ENCODE data around the gene KCNJ2. TPM values are rescaled to one million over a fixed set of nuclear protein-coding genes. Genes with fewer than 3 reads are reported as not detected.

KCNJ2 gene
- total RNA-seq, 1 experiment from 2014 or later, result 1.6 TPM

GRCh38 chr17:70123193-70123592 lies 46.1 kb upstream of the KCNJ2 start:
- Mint-ChIP-seq H3K9me3 (peaks cover 39% of the 10 kb centered on the region), H3K27me3 (ENCODE audit: low read depth) (no peaks in the 10 kb centered on the region), H3K27ac (no peak overlapping the region), H3K36me3 (peaks cover 20% of the 10 kb centered on the region; the same call in 1 of the 2 replicates), H3K4me1 (peaks cover 20% of the 10 kb centered on the region), H3K4me3 (no peak overlapping the region)
- ATAC-seq (no peak), DNase-seq (ENCODE audit: low spot score) (no peak)
- ChIA-PET POLR2A (no interaction called here), CTCF (no interaction called here)
- TF ChIP-seq ZNF425 (CRISPR knock-in tag; conservative IDR thresholded peaks at IDR 0.05), result no peak
- TF ChIP-seq RORB (CRISPR knock-in tag; IDR thresholded peaks at IDR 0.05), result no peak
- no peak for TF ChIP-seq ETV6 (CRISPR knock-in tag; IDR thresholded peaks at IDR 0.05)
- no peak for TF ChIP-seq AR (CRISPR knock-in tag; IDR thresholded peaks at IDR 0.05)
- TF ChIP-seq ZNF512 (CRISPR knock-in tag; IDR thresholded peaks at IDR 0.05; ENCODE audit: borderline replicate concordance), result no peak
- no peak for TF ChIP-seq KAT7 (CRISPR knock-in tag; IDR thresholded peaks at IDR 0.05; ENCODE audit: borderline replicate concordance)

GRCh38 chr17:70124723-70125122 lies 44.6 kb upstream of the KCNJ2 start:
- POLR2A ChIA-PET, result no interaction called here
- H3K9me3 Mint-ChIP-seq, result peaks cover 27% of the 10 kb centered on the region
- TF ChIP-seq ZNF423 (CRISPR knock-in tag; IDR thresholded peaks at IDR 0.05) (no peak), MXD4 (CRISPR knock-in tag; IDR thresholded peaks at IDR 0.05; ENCODE audit: borderline replicate concordance) (no peak), PRDM15 (CRISPR knock-in tag; IDR thresholded peaks at IDR 0.05) (no peak), E2F1 (CRISPR knock-in tag; IDR thresholded peaks at IDR 0.05) (no peak), JUN (CRISPR knock-in tag; IDR thresholded peaks at IDR 0.05) (no peak), GABPB1 (CRISPR knock-in tag; IDR thresholded peaks at IDR 0.05) (no peak), STAT6 (CRISPR knock-in tag; conservative IDR thresholded peaks at IDR 0.05; ENCODE audit: low read depth) (no peak), ZNF232 (CRISPR knock-in tag; IDR thresholded peaks at IDR 0.05) (no peak)
- H3K27me3 Mint-ChIP-seq (ENCODE audit: low read depth), result no peaks in the 10 kb centered on the region
- no peak overlapping the region for H3K4me3 Mint-ChIP-seq
- CTCF ChIA-PET, result no interaction called here
- peaks cover 20% of the 10 kb centered on the region for H3K4me1 Mint-ChIP-seq
- DNase-seq (ENCODE audit: low spot score) (no peak), ATAC-seq (no peak)
- H3K27ac Mint-ChIP-seq, result no peak overlapping the region
- peaks cover 11% of the 10 kb centered on the region; the same call in 1 of the 2 replicates for H3K36me3 Mint-ChIP-seq

Measured in WTC11 (cell line).